ENCODE data around the gene GLI3.

Gene GLI3

GRCh38 chr7:42162560-42163325 lies 74.3 kb downstream of the GLI3 start:
- Histone ChIP-seq H3K9me2 (replicated peaks; ENCODE audit: insufficient read depth, low read length) (no peaks in the 10 kb centered on the region), H3K4me3 (ENCODE audit: low read length) (no peak overlapping the region), H3K79me2 (ENCODE audit: low read length) (no peaks in the 10 kb centered on the region), H3K27ac (ENCODE audit: low read length) (peak overlapping the region; percentile 17; the same call in 1 of the 2 replicates), H3K36me3 (replicated peaks; ENCODE audit: insufficient read depth, low read length) (no peaks in the 10 kb centered on the region; the same call in 1 of the 2 replicates), H3K27me3 (replicated peaks; ENCODE audit: insufficient read depth, low read length) (no peaks in the 10 kb centered on the region), H2AFZ (ENCODE audit: low read length) (no peak overlapping the region), H3K9me3 (replicated peaks; ENCODE audit: insufficient read depth, low read length) (no peaks in the 10 kb centered on the region), H4K20me1 (ENCODE audit: insufficient read depth, low read length) (no peaks in the 10 kb centered on the region), H3K9ac (ENCODE audit: low read length) (no peak overlapping the region), H3K4me2 (ENCODE audit: low read depth, low read length) (peak overlapping the region; percentile 41; the same call in 1 of the 2 replicates), H3F3A (ENCODE audit: insufficient read depth, low read length) (no peaks in the 10 kb centered on the region), H3K4me1 (ENCODE audit: low read length) (peaks cover 13% of the 10 kb centered on the region)
- DNase-seq = peak; percentile 61
- TF ChIP-seq EZH2phosphoT487 (IDR thresholded peaks at IDR 0.05; ENCODE audit: low read length) (no peak), CTCF (IDR thresholded peaks at IDR 0.05; ENCODE audit: low read length) (no peak), EZH2 (optimal IDR thresholded peaks at IDR 0.05; ENCODE audit: low read depth, low read length) (no peak)

- H3K4me1 ChIP-seq (ENCODE audit: low read length) = peaks cover 13% of the 10 kb centered on the region
- H3F3A ChIP-seq (ENCODE audit: insufficient read depth, low read length) = no peaks in the 10 kb centered on the region
- no peaks in the 10 kb centered on the region for H4K20me1 ChIP-seq (ENCODE audit: insufficient read depth, low read length)
- no peak for DNase-seq
- no peak overlapping the region for H3K4me3 ChIP-seq (ENCODE audit: low read length)
- no peak for TF ChIP-seq EZH2 (optimal IDR thresholded peaks at IDR 0.05; ENCODE audit: low read depth, low read length)
- no peak for TF ChIP-seq EZH2phosphoT487 (IDR thresholded peaks at IDR 0.05; ENCODE audit: low read length)
- TF ChIP-seq CTCF (IDR thresholded peaks at IDR 0.05; ENCODE audit: low read length) = no peak
- no peaks in the 10 kb centered on the region for H3K9me2 ChIP-seq (replicated peaks; ENCODE audit: insufficient read depth, low read length)
- no peaks in the 10 kb centered on the region for H3K9me3 ChIP-seq (replicated peaks; ENCODE audit: insufficient read depth, low read length)
- no peaks in the 10 kb centered on the region for H3K27me3 ChIP-seq (replicated peaks; ENCODE audit: insufficient read depth, low read length)
- H3K79me2 ChIP-seq (ENCODE audit: low read length) = no peaks in the 10 kb centered on the region
- H3K4me2 ChIP-seq (ENCODE audit: low read depth, low read length) = no peak overlapping the region
- H2AFZ ChIP-seq (ENCODE audit: low read length) = no peak overlapping the region
- H3K27ac ChIP-seq (ENCODE audit: low read length) = no peak overlapping the region
- H3K36me3 ChIP-seq (replicated peaks; ENCODE audit: insufficient read depth, low read length) = no peaks in the 10 kb centered on the region; the same call in 1 of the 2 replicates
- no peak overlapping the region for H3K9ac ChIP-seq (ENCODE audit: low read length)
These were observed 75.3 kb downstream of the GLI3 start for GRCh38 chr7:42161719-42162118.

GRCh38 chr7:42161110-42161509 lies 75.9 kb downstream of the GLI3 start:
- Histone ChIP-seq H3K27me3 (replicated peaks; ENCODE audit: insufficient read depth, low read length) (no peaks in the 10 kb centered on the region), H3K4me3 (ENCODE audit: low read length) (no peak overlapping the region), H3K27ac (ENCODE audit: low read length) (no peak overlapping the region), H4K20me1 (ENCODE audit: insufficient read depth, low read length) (no peaks in the 10 kb centered on the region), H3K4me2 (ENCODE audit: low read depth, low read length) (no peak overlapping the region), H3K9ac (ENCODE audit: low read length) (no peak overlapping the region), H2AFZ (ENCODE audit: low read length) (no peak overlapping the region), H3K4me1 (ENCODE audit: low read length) (peaks cover 13% of the 10 kb centered on the region), H3F3A (ENCODE audit: insufficient read depth, low read length) (no peaks in the 10 kb centered on the region), H3K9me2 (replicated peaks; ENCODE audit: insufficient read depth, low read length) (no peaks in the 10 kb centered on the region), H3K9me3 (replicated peaks; ENCODE audit: insufficient read depth, low read length) (no peaks in the 10 kb centered on the region), H3K36me3 (replicated peaks; ENCODE audit: insufficient read depth, low read length) (no peaks in the 10 kb centered on the region; the same call in 1 of the 2 replicates), H3K79me2 (ENCODE audit: low read length) (no peaks in the 10 kb centered on the region)
- DNase-seq = no peak
- TF ChIP-seq CTCF (IDR thresholded peaks at IDR 0.05; ENCODE audit: low read length) (no peak), EZH2 (optimal IDR thresholded peaks at IDR 0.05; ENCODE audit: low read depth, low read length) (no peak), EZH2phosphoT487 (IDR thresholded peaks at IDR 0.05; ENCODE audit: low read length) (no peak)
